Lower leg skin (tissue), 4 donors: ENCODE results near the gene PLP2. TPM values are rescaled to one million over a fixed set of nuclear protein-coding genes. Genes with fewer than 3 reads are reported as not detected.

Source experiments
- DNase-seq, 2 donors: peaks; one replicate each; pipeline ENCODE4 v3.0.0-alpha.2; 2019; ENCODE audit warnings: low spot score in 2 of 2
- H3K4me3 ChIP-seq: fragments of 200-600 bp; sonication (generic); 2 replicates; pipeline ENCODE4 v1.5.1; 2017; ENCODE audit warnings: mild to moderate bottlenecking, low read depth; ENCODE audit not compliant: poor library complexity, severe bottlenecking
- CTCF ChIP-seq, 3 donors: fragments of 450-650 bp; IDR thresholded peaks; one replicate each; pipeline ENCODE4 v1.5.1; 2016; ENCODE audit warnings: antibody characterized with exemption in 3 of 3, mild to moderate bottlenecking in 3 of 3, moderate library complexity in 2 of 3
- POLR2A ChIP-seq, 2 donors: fragments of 450-650 bp; IDR thresholded peaks; one replicate each; pipeline ENCODE4 v1.6.1; 2016 to 2017; ENCODE audit warnings: antibody characterized with exemption in 2 of 2, mild to moderate bottlenecking in 1 of 2, moderate library complexity in 1 of 2
- WGBS, 2 donors: methylation state at CpG; one replicate each; pipeline ENCODE4 v1.1.5; 2018; 5-methylcytosine and 5-hydroxymethylcytosine counted together
- intact Hi-C: fragments of 100-400 bp; cut with DNase I; formaldehyde crosslinking; loops from one replicate; pipeline ENCODE4 v1.15.0; 2023; ENCODE audit warnings: low total_unique reads
- total RNA-seq, 4 donors: library from RNA; depleted of rRNA; stranded (reverse); fragments of >200 nt; gene quantifications; one replicate each; pipeline ENCODE4 v1.1.0, GENCODE V29; 2016

The PLP2 gene
- total RNA-seq, 4 donors from 2014 or later, result 126 to 132 (median 130) TPM

GRCh38 chrX:49176421-49177326 lies 5.0 kb downstream of the PLP2 start:
- no peak for DNase-seq
- TF ChIP-seq CTCF (IDR thresholded peaks at IDR 0.05) (no peak), POLR2A (IDR thresholded peaks at IDR 0.05) (no peak)
- intact Hi-C loops, result no loop called here
- H3K4me3 ChIP-seq, result no peak overlapping the region
- WGBS, 2 donors, result 27 to 68% methylated on average over 14 to 27 of the region's 27 CpGs

DNA sequence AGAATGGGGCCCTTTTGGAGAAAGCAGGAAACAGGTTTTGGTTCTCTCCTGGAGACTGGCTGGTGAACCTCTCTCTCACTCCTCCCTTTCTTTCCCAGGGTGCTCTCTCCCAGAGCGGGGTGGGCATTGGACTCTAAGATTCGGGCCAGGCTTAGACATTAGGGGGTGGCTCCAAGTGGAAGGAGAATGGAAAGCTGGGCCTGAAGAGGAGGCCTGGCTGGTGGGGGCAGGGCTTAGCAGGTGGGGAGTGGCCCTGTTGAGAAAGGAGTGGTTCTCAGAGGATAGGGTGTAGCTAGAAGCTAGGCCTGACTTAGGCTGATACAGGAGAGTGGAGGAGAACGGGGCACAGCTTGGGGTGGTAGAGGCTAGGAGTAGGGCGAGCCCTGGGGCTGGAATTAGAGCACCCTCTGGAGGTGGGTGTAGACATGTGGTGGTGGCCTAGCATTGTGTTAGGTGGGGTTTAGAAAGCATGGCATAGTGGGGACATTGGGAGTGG lies 5.7 kb downstream of the PLP2 start:
- no peak for TF ChIP-seq POLR2A (IDR thresholded peaks at IDR 0.05)
- no peak for TF ChIP-seq CTCF (IDR thresholded peaks at IDR 0.05)
- H3K4me3 ChIP-seq, result no peak overlapping the region
- no peak for DNase-seq
- 62 to 70% methylated on average over 2 to 4 of the region's 4 CpGs for WGBS, 2 donors
- intact Hi-C loops, result no loop called here

DNA sequence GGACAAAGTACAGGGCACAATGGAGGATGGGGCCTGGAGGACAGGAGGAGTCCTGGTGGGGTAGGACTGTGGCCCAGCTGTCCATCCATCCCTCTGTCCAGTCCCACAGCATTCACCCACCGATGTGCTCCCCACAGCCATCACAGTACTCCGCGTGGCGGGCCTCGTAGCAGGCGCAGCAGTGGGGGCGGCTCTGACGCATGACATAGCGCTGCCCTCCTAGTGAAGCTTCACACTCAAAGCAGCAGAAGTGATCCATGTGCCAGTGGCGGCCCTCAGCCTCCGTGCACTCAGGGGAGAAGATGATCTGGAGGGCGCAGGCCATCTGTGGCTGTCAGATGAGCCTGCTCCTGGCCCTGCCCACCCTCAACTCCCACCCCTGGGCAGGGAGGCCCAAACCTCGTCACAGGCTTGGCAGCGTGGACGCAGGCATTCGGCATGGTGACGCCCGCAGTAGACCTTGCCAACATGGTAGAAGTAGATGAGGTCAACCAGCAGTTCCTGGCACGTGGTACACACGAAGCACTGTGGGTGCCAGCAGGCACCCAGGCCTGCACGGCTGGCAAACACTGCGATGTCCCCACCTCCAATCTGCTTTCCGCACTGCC lies 6.3 kb downstream of the PLP2 start:
- intact Hi-C loops, result no loop called here
- TF ChIP-seq CTCF (IDR thresholded peaks at IDR 0.05), result no peak
- no peak for TF ChIP-seq POLR2A (IDR thresholded peaks at IDR 0.05)
- no peak overlapping the region for H3K4me3 ChIP-seq
- DNase-seq, result no peak
- 81 to 86% methylated on average over 11 to 18 of the region's 23 CpGs for WGBS, 2 donors

DNA sequence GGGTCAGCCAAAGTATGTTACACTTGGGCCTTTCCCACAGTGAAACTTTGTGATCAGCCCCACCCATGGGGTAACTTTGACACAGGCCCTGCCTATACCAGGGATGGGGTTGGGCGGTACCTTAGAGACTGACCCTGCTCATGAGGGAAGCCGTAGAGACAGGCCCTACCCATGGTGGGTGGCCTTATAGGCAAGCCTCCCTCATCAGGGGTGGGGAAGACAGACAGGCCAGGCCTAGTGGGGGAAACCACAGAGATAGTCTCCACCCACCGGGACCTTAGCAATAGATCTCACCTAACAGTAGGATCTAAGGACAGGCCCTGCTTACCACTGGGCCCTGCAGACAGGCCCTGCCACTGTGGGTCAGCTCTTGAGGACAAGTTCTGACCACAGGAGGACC lies 6.8 kb downstream of the PLP2 start:
- DNase-seq, result no peak
- 86% methylated on average over 3 of the region's 3 CpGs; no CpG with 5 or more reads in 1 of the 2 donors for WGBS, 2 donors
- TF ChIP-seq POLR2A (IDR thresholded peaks at IDR 0.05) (no peak), CTCF (IDR thresholded peaks at IDR 0.05) (no peak)
- H3K4me3 ChIP-seq, result no peak overlapping the region
- intact Hi-C loops, result no loop called here

GRCh38 chrX:49179358-49179757 lies 7.7 kb downstream of the PLP2 start:
- no peak for DNase-seq
- intact Hi-C loops, result no loop called here
- WGBS, 2 donors, result 44 to 80% methylated on average over 1 to 2 of the region's 2 CpGs
- no peak for TF ChIP-seq POLR2A (IDR thresholded peaks at IDR 0.05)
- no peak for TF ChIP-seq CTCF (IDR thresholded peaks at IDR 0.05)
- H3K4me3 ChIP-seq, result no peak overlapping the region
